ENCODE results near the gene MCTP1.

- TF ChIP-seq ZBTB7A (IDR thresholded peaks at IDR 0.05; ENCODE audit: borderline replicate concordance, control insufficient read depth, low read depth, low read length) = no peak
- TF ChIP-seq BRF2 (IDR thresholded peaks at IDR 0.05; ENCODE audit: borderline replicate concordance, insufficient read depth, insufficient read length) = no peak
- TF ChIP-seq POLR2AphosphoS5 (IDR thresholded peaks at IDR 0.05; ENCODE audit: control insufficient read depth, insufficient read depth, low read depth, low read length) = no peak
- TF ChIP-seq SMARCA4 (IDR thresholded peaks at IDR 0.05) = no peak
- no peak for TF ChIP-seq EP300 (IDR thresholded peaks at IDR 0.05; ENCODE audit: low read length)
- TF ChIP-seq HIVEP1 (CRISPR knock-in tag; IDR thresholded peaks at IDR 0.05) = no peak
- no peak for TF ChIP-seq ZNF408 (CRISPR knock-in tag; IDR thresholded peaks at IDR 0.05; ENCODE audit: low read depth)
Measured at GRCh38 chr5:95317687-95318086, 32.8 kb upstream of the MCTP1 start.
